ENCODE results near the gene CADPS2. TPM values are rescaled to one million over a fixed set of nuclear protein-coding genes. Genes with fewer than 3 reads are reported as not detected.

CADPS2 gene
- total and polyA plus RNA-seq, 2 of the 8 experiments (the other 6 are each of a cell fraction or from before 2014, with no cell fraction given): 8.9 to 22.3 TPM

- TF ChIP-seq CHD7 (IDR thresholded peaks at IDR 0.05; ENCODE audit: insufficient replicate concordance, low read length): no peak
Observed at GRCh38 chr7:122748195-122748594, 138.1 kb downstream of the CADPS2 start (continued).

All from H1 (cell line).